Glutamatergic neuron (in vitro differentiated cells): ENCODE data around the gene ADGRG6. TPM values are rescaled to one million over a fixed set of nuclear protein-coding genes. Genes with fewer than 3 reads are reported as not detected.
"Not testable (repeated sequence)": the region's sequence is repeated elsewhere in the genome, so short reads cannot be mapped to it uniquely, and the experiment has no call there.

ENCODE experiments used
- DNase-seq: peaks from one replicate; pipeline ENCODE4 v3.0.0; 2022
- H3K27ac Mint-ChIP-seq: one replicate; pipeline ENCODE4 v1.8.0; 2020; ENCODE audit warnings: mild to moderate bottlenecking, mixed read lengths, inconsistent platforms; ENCODE audit not compliant: unreplicated experiment
- H3K27me3 Mint-ChIP-seq: one replicate; pipeline ENCODE4 v1.8.0; 2020; ENCODE audit warnings: mild to moderate bottlenecking, moderate library complexity, mixed read lengths, inconsistent platforms; ENCODE audit not compliant: unreplicated experiment
- H3K36me3 Mint-ChIP-seq: one replicate; pipeline ENCODE4 v1.8.0; 2020; ENCODE audit warnings: mild to moderate bottlenecking, mixed read lengths, inconsistent platforms; ENCODE audit not compliant: unreplicated experiment
- H3K4me1 Mint-ChIP-seq: one replicate; pipeline ENCODE4 v1.8.0; 2020; ENCODE audit warnings: mild to moderate bottlenecking, low read depth, mixed read lengths, inconsistent platforms; ENCODE audit not compliant: unreplicated experiment
- H3K4me3 Mint-ChIP-seq: one replicate; pipeline ENCODE4 v1.8.0; 2020; ENCODE audit warnings: mild to moderate bottlenecking, mixed read lengths, inconsistent platforms; ENCODE audit not compliant: unreplicated experiment
- H3K9me3 Mint-ChIP-seq: one replicate; pipeline ENCODE4 v1.8.0; 2020; ENCODE audit warnings: mild to moderate bottlenecking, moderate library complexity, mixed read lengths, inconsistent platforms; ENCODE audit not compliant: unreplicated experiment
- total RNA-seq: library from RNA; stranded (reverse); fragmentation: NEBNext Ultra II Directional; extraction: Animal tissue kit (Norgen Biotek cat#: 25700); gene quantifications from one replicate; pipeline ENCODE4 v1.2.1, GENCODE V29; 2021; ENCODE audit not compliant: unreplicated experiment
- TF ChIP-seq, protein P1 (sequence below): fragments of 200-600 bp; sonication (generic); IDR thresholded peaks from one replicate; pipeline ENCODE4 v1.5.0; 2021; ENCODE audit not compliant: partially characterized antibody, unreplicated experiment

Gene ADGRG6
- total RNA-seq, 1 donor from 2014 or later: not detected

DNA sequence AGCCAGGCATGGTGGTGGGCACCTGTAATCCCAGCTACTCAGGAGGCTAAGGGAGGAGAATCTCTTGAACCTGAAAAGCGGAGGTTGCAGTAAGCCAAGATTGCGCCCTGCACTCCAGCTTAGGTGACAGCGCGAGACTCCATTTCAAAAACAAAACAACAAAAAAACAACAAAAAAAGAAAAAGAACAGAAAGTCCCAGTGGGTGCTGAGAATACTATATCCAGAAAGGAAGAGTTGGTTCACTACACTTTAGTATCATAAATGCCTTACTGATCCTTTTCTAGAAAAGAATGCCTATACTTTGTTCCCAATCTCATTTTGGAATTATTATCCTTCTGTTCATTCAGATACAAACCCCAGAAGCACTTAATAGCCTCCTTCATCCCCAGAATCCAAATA is 20.9 kb upstream of the ADGRG6 start:
- TF ChIP-seq, protein P1, sequence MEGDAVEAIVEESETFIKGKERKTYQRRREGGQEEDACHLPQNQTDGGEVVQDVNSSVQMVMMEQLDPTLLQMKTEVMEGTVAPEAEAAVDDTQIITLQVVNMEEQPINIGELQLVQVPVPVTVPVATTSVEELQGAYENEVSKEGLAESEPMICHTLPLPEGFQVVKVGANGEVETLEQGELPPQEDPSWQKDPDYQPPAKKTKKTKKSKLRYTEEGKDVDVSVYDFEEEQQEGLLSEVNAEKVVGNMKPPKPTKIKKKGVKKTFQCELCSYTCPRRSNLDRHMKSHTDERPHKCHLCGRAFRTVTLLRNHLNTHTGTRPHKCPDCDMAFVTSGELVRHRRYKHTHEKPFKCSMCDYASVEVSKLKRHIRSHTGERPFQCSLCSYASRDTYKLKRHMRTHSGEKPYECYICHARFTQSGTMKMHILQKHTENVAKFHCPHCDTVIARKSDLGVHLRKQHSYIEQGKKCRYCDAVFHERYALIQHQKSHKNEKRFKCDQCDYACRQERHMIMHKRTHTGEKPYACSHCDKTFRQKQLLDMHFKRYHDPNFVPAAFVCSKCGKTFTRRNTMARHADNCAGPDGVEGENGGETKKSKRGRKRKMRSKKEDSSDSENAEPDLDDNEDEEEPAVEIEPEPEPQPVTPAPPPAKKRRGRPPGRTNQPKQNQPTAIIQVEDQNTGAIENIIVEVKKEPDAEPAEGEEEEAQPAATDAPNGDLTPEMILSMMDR: no peak
- H3K9me3 Mint-ChIP-seq: no peaks in the 10 kb centered on the region
- no peaks in the 10 kb centered on the region for H3K36me3 Mint-ChIP-seq

DNA sequence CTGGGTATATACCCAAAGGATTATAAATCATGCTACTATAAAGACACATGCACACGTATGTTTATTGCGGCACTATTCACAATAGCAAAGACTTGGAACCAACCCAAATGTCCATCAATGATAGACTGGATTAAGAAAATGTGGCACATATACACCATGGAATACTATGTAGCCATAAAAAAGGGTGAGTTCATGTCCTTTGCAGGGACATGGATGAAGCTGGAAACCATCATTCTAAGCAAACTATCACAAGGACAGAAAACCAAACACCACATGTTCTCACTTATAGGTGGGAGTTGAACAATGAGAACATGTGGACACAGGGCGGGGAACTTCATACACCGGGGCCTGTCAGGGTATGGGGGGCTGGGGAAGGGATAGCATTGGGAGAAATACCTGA is 18.7 kb upstream of the ADGRG6 start:
- H3K36me3 Mint-ChIP-seq, H3K9me3 Mint-ChIP-seq, DNase-seq, H3K4me3 Mint-ChIP-seq, H3K4me1 Mint-ChIP-seq, H3K27ac Mint-ChIP-seq, H3K27me3 Mint-ChIP-seq: not testable (repeated sequence)

More for the DNA sequence above, 20.9 kb upstream of the ADGRG6 start:
- Mint-ChIP-seq H3K27ac (no peak overlapping the region), H3K4me3 (no peak overlapping the region), H3K27me3 (peaks cover 2% of the 10 kb centered on the region), H3K4me1 (no peaks in the 10 kb centered on the region)
- DNase-seq: no peak

DNA sequence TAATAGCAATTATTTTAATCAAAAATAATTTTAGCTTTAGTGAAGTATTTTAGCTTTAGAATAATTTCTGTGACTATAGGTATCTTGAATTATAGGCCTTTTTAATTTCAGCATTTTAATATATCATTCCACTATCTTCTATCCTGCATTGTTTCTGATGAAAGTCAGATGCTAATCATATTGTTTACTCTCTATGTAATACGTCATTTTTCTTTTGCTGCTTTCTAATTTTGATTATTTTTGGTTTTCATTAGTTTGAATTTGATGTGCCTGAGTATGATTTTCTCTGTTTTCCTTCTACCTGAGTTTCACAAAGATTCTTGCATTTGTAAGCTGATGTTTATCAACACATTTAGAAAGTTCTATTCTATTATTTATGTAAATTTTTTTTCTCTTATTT is 17.4 kb upstream of the ADGRG6 start:
- no peaks in the 10 kb centered on the region for H3K36me3 Mint-ChIP-seq
- peaks cover 4% of the 10 kb centered on the region for H3K27me3 Mint-ChIP-seq
- H3K9me3 Mint-ChIP-seq: no peaks in the 10 kb centered on the region
- H3K4me1 Mint-ChIP-seq: no peaks in the 10 kb centered on the region
- no peak for DNase-seq
- TF ChIP-seq, protein P1: no peak
- H3K4me3 Mint-ChIP-seq: no peak overlapping the region
- H3K27ac Mint-ChIP-seq: no peak overlapping the region

DNA sequence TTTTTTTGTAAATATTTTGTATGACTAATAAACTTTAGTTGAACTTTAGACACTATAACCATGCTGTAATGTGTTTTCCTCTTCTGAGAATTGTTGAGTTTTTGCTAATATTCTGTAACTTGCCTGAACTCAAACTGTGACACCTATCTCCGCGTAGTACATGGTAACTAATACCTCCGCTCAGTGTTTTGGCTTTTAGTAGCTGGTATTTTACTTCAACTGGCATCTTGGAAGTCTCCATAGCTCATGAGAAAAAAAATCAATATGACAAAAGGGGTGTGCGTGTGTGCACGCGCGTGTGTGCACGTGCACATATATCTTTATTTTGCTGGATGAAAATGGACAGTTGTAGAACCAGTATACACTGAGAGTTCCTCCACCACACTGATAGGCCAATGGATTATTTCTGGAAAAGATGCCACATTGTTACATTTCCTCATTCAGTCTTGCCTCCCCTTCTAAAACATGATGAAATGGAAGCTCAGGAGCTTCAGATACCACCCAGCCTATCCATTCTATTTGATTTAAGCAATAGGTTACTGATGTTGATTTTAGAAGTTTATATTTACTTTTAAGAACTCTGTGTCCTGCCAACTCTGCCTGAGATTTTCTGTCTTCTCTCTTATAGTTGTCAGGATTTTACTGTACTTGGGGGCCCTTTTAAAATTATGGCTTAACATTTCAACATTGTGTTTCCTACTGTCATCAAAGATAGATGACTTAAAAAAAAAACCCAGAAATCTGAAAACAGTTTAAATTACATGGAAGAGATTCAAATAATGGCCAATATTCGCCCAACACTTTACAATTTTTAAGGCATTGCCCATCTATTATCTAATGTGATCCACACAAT is 16.3 kb upstream of the ADGRG6 start:
- TF ChIP-seq, protein P1: no peak
- Mint-ChIP-seq H3K36me3 (no peaks in the 10 kb centered on the region), H3K4me1 (no peaks in the 10 kb centered on the region), H3K27ac (no peak overlapping the region), H3K4me3 (no peak overlapping the region), H3K9me3 (no peaks in the 10 kb centered on the region), H3K27me3 (peaks cover 4% of the 10 kb centered on the region)
- no peak for DNase-seq

DNA sequence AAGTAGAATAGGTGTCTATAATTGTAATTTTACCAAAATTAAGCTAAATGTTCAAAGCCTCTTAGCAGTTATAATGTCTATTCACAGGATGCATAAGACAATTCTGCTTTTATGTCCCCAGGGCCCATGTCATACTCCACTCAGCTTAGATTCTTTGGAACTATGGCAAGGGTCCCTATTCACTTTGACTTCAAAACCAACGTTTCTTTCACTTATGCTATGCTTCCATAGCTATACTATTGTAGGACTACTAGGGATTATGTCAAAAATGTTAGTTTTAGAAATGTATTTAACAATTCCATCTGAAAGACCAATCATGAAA is 15.8 kb upstream of the ADGRG6 start:
- H3K9me3 Mint-ChIP-seq: no peaks in the 10 kb centered on the region

More for the DNA sequence above, 15.8 kb upstream of the ADGRG6 start:
- H3K36me3 Mint-ChIP-seq: no peaks in the 10 kb centered on the region
- H3K4me1 Mint-ChIP-seq: no peaks in the 10 kb centered on the region
- DNase-seq: no peak
- H3K27me3 Mint-ChIP-seq: peaks cover 4% of the 10 kb centered on the region
- TF ChIP-seq, protein P1: no peak
- no peak overlapping the region for H3K4me3 Mint-ChIP-seq
- no peak overlapping the region for H3K27ac Mint-ChIP-seq
